HepG2 (cell line): ENCODE data around the gene PTGR1. TPM values are rescaled to one million over a fixed set of nuclear protein-coding genes. Genes with fewer than 3 reads are reported as not detected.

Experiments
- ARID5B ChIP-seq: IDR thresholded peaks from 2 replicates; pipeline ENCODE4 v1.4.0; 2020; ENCODE audit warnings: mild to moderate bottlenecking, missing genetic modification reagents
- BCL6 ChIP-seq: IDR thresholded peaks from 2 replicates; pipeline ENCODE4 v1.6.1; 2016; ENCODE audit warnings: missing genetic modification reagents, missing compliant biosample characterization
- ESRRA ChIP-seq: sonication (generic); formaldehyde crosslinking; IDR thresholded peaks from 2 replicates; pipeline ENCODE4 v1.5.1; 2020; ENCODE audit warnings: mild to moderate bottlenecking, low read depth, missing genetic modification reagents
- GLMP ChIP-seq: sonication (generic); formaldehyde crosslinking; IDR thresholded peaks from 2 replicates; pipeline ENCODE4 v1.9.0; 2021; ENCODE audit warnings: missing genetic modification reagents, mild to moderate bottlenecking, borderline replicate concordance
- GZF1 ChIP-seq: sonication (generic); formaldehyde crosslinking; IDR thresholded peaks from 2 replicates; pipeline ENCODE4 v1.5.1; 2020; ENCODE audit warnings: mild to moderate bottlenecking, missing genetic modification reagents
- HNF4A ChIP-seq: sonication (generic); formaldehyde crosslinking; IDR thresholded peaks from 2 replicates; pipeline ENCODE4 v1.4.0; 2020; ENCODE audit warnings: missing genetic modification reagents
- ISX ChIP-seq: sonication (generic); formaldehyde crosslinking; conservative IDR thresholded peaks from 2 replicates; pipeline ENCODE4 v1.5.0; 2020; ENCODE audit warnings: missing genetic modification reagents
- KDM6A ChIP-seq: IDR thresholded peaks from 2 replicates; pipeline ENCODE4 v1.6.1; 2016; ENCODE audit warnings: low read depth
- NKX3-1 ChIP-seq: sonication (generic); formaldehyde crosslinking; IDR thresholded peaks from 2 replicates; pipeline ENCODE4 v1.5.0; 2020; ENCODE audit warnings: missing genetic modification reagents
- PBX3 ChIP-seq: sonication (generic); formaldehyde crosslinking; IDR thresholded peaks from 2 replicates; pipeline ENCODE4 v1.8.1; 2023; ENCODE audit warnings: missing genetic modification reagents, inconsistent platforms, borderline replicate concordance
- POLR2A ChIP-seq, 2 experiments: IDR thresholded peaks; 2 replicates each; pipeline ENCODE4 v1.6.1; 2011; ENCODE audit warnings: low read depth in 2 of 2, low read length in 2 of 2, mild to moderate bottlenecking in 1 of 2, moderate library complexity in 1 of 2; ENCODE audit not compliant: insufficient read depth in 1 of 2
- RNF219 ChIP-seq: sonication (generic); formaldehyde crosslinking; IDR thresholded peaks from 2 replicates; pipeline ENCODE4 v1.5.0; 2020; ENCODE audit warnings: mild to moderate bottlenecking, missing genetic modification reagents
- SALL1 ChIP-seq: sonication (generic); formaldehyde crosslinking; IDR thresholded peaks from 2 replicates; pipeline ENCODE4 v1.8.0; 2022; ENCODE audit warnings: mild to moderate bottlenecking, missing genetic modification reagents
- SALL2 ChIP-seq: sonication (generic); formaldehyde crosslinking; IDR thresholded peaks from 2 replicates; pipeline ENCODE4 v1.8.1; 2023; ENCODE audit warnings: mild to moderate bottlenecking, missing genetic modification reagents, inconsistent platforms
- STAT5B ChIP-seq: sonication (generic); formaldehyde crosslinking; IDR thresholded peaks from 2 replicates; pipeline ENCODE4 v1.4.0; 2020; ENCODE audit warnings: missing genetic modification reagents
- THYN1 ChIP-seq: sonication (generic); formaldehyde crosslinking; IDR thresholded peaks from 2 replicates; pipeline ENCODE4 v1.8.1; 2023; ENCODE audit warnings: low read depth, mild to moderate bottlenecking, moderate library complexity, missing genetic modification reagents, borderline replicate concordance
- TP53 ChIP-seq: sonication (generic); formaldehyde crosslinking; conservative IDR thresholded peaks from 2 replicates; pipeline ENCODE4 v1.4.0; 2020; ENCODE audit warnings: missing genetic modification reagents
- YY1 ChIP-seq: IDR thresholded peaks from 2 replicates; pipeline ENCODE4 v1.6.1; 2011; ENCODE audit warnings: low read length, low read depth, moderate library complexity, mild to moderate bottlenecking; ENCODE audit not compliant: insufficient read depth, insufficient replicate concordance
- ZNF207 ChIP-seq: fragments of 450-650 bp; IDR thresholded peaks from 2 replicates; pipeline ENCODE4 v1.6.1; 2016; ENCODE audit warnings: antibody characterized with exemption, borderline replicate concordance
- ZNF33A ChIP-seq: sonication (generic); formaldehyde crosslinking; IDR thresholded peaks from 2 replicates; pipeline ENCODE4 v1.5.1; 2020; ENCODE audit warnings: missing genetic modification reagents, mild to moderate bottlenecking, moderate library complexity, borderline replicate concordance
- ZNF343 ChIP-seq: sonication (generic); formaldehyde crosslinking; IDR thresholded peaks from 2 replicates; pipeline ENCODE4 v1.4.0; 2020; ENCODE audit warnings: mild to moderate bottlenecking, missing genetic modification reagents
- ZNF501 ChIP-seq: sonication (generic); formaldehyde crosslinking; IDR thresholded peaks from 2 replicates; pipeline ENCODE4 v1.5.1; 2020; ENCODE audit warnings: mild to moderate bottlenecking, moderate library complexity, missing genetic modification reagents
- ZNF598 ChIP-seq: sonication (generic); formaldehyde crosslinking; IDR thresholded peaks from 2 replicates; pipeline ENCODE4 v1.5.1; 2020; ENCODE audit warnings: mild to moderate bottlenecking, missing genetic modification reagents, borderline replicate concordance
- ZNF7 ChIP-seq: IDR thresholded peaks from 2 replicates; pipeline ENCODE4 v1.6.1; 2016; ENCODE audit warnings: missing biosample characterization, missing genetic modification reagents
- ZNF777 ChIP-seq: sonication (generic); formaldehyde crosslinking; IDR thresholded peaks from 2 replicates; pipeline ENCODE4 v1.4.0; 2020; ENCODE audit warnings: missing genetic modification reagents
- polyA plus RNA-seq, 8 experiments: library from polyadenylated mRNA; depleted of rRNA in 3 of 8; stranded (reverse) in 7 of 8; unstranded in 1 of 8; fragments of >200 nt; fragmentation: Illumina TruSeq in 4 of 8; extraction: Trizol in 4 of 8; gene quantifications; 2 replicates each; pipeline versions ENCODE4 v1.2.1 to v1.2.3, GENCODE V29; 2011 to 2016; ENCODE audit warnings: low read depth in 4 of 8, missing spikeins in 1 of 8, mixed read lengths in 1 of 8; ENCODE audit not compliant: insufficient read depth in 1 of 8
- total RNA-seq, 5 experiments: library from RNA; depleted of rRNA; stranded (reverse); fragments of >200 nt; fragmentation: Illumina TruSeq; extraction: Trizol; gene quantifications; 2 replicates each; pipeline ENCODE4 v1.2.3, GENCODE V29; 2016; ENCODE audit warnings: low read depth in 1 of 5

PTGR1 gene
- total and polyA plus RNA-seq, 2 of the 13 experiments (the other 11 are each of a cell fraction or from before 2014, with no cell fraction given), result 6.0 to 15.8 TPM

- no peak for TF ChIP-seq KDM6A (CRISPR knock-in tag)
- TF ChIP-seq ZNF207, result no peak
- no peak for TF ChIP-seq ZNF598 (CRISPR knock-in tag)
- TF ChIP-seq RNF219 (CRISPR knock-in tag), result no peak
- peak; percentile 19; the same call in 1 of the 2 replicates for TF ChIP-seq ARID5B (CRISPR knock-in tag)
- TF ChIP-seq BCL6 (CRISPR knock-in tag), result 0 out of 2 replicates have a peak, but pooled peaks have one; percentile 45
- no peak for TF ChIP-seq TP53 (CRISPR knock-in tag)
- TF ChIP-seq STAT5B, result no peak
- TF ChIP-seq THYN1, result no peak
- TF ChIP-seq POLR2A (IDR thresholded peaks at IDR 0.05; ENCODE audit: insufficient read depth in 1 of 2, low read depth in 2 of 2, low read length in 2 of 2), result no peak
- TF ChIP-seq GLMP, result no peak
- TF ChIP-seq ISX (CRISPR knock-in tag), result no peak
- no peak for TF ChIP-seq SALL2 (CRISPR knock-in tag)
- no peak for TF ChIP-seq GZF1 (CRISPR knock-in tag)
- TF ChIP-seq HNF4A (CRISPR knock-in tag), result peak; percentile 49; the same call in 1 of the 2 replicates
- no peak for TF ChIP-seq NKX3-1 (CRISPR knock-in tag)
- TF ChIP-seq SALL1 (CRISPR knock-in tag), result no peak
- TF ChIP-seq ZNF501 (CRISPR knock-in tag), result no peak
- TF ChIP-seq ZNF777 (CRISPR knock-in tag), result no peak
- no peak for TF ChIP-seq ZNF343 (CRISPR knock-in tag)
- no peak for TF ChIP-seq ZNF33A
- TF ChIP-seq ZNF7, result no peak
- no peak for TF ChIP-seq PBX3 (CRISPR knock-in tag)
- TF ChIP-seq YY1, result no peak
- TF ChIP-seq ESRRA (CRISPR knock-in tag), result no peak
Measured at GRCh38 chr9:111605041-111605559, 5.7 kb upstream of the PTGR1 start (continued).
